ENCODE measurements around the gene WNK2. TPM values are rescaled to one million over a fixed set of nuclear protein-coding genes. Genes with fewer than 3 reads are reported as not detected.

WNK2 gene
- total and polyA plus RNA-seq, 2 of the 4 experiments (the other 2 are of a cell fraction), result not detected

DNA sequence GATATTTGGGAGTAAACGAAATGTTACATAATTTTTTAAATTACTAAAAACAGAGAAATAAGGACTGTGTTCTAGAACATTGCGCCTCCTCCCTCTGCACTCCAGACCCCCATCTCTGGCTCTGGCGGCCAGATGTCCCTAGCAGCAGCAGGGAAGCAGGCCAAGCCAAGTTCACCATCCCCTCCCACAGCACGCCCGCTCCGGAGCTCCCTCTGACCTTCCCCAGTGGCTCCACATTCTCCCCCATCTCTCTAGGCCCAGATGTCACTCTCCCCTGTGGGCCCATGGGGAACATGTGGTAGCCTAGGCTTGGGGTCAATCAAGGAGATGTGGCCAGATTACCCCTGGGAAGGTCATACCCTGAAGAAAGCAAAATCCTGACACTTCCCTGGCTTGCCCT lies 6.3 kb upstream of the WNK2 start:
- intact Hi-C loops (cut with micrococcal nuclease) (no loop called here), dilution Hi-C loops (cut with HindIII; ENCODE audit: low sequenced_read_pairs, unreplicated experiment) (no loop called here), in situ Hi-C loops (cut with MboI; ENCODE audit: low sequenced_read_pairs) (no loop called here)
- H3K56ac ChIP-seq (ENCODE audit: extremely low read depth, insufficient read depth, low read length), result no peak overlapping the region
- H4K91ac ChIP-seq (ENCODE audit: insufficient read depth, low read depth, low read length), result no peak overlapping the region
- no peaks in the 10 kb centered on the region for H3K9me3 ChIP-seq (ENCODE audit: control insufficient read depth, insufficient read depth, low read length)
- no peak overlapping the region for H2AFZ ChIP-seq (replicated peaks; ENCODE audit: low read length, poor library complexity)
- H3K23ac ChIP-seq (ENCODE audit: low read depth, low read length), result no peak overlapping the region
- TF ChIP-seq FOS (IDR thresholded peaks at IDR 0.05; ENCODE audit: low read depth, low read length) (no peak), POLR2A (IDR thresholded peaks at IDR 0.05; ENCODE audit: low read depth, low read length) (no peak), NFE2L2 (IDR thresholded peaks at IDR 0.05; ENCODE audit: low read depth, low read length) (no peak), MAFK (IDR thresholded peaks at IDR 0.05; ENCODE audit: low read depth, low read length) (no peak), SMC3 (IDR thresholded peaks at IDR 0.05; ENCODE audit: low read depth, low read length) (no peak), MXI1 (IDR thresholded peaks at IDR 0.05; ENCODE audit: borderline replicate concordance, low read depth, low read length) (no peak), MAZ (IDR thresholded peaks at IDR 0.05; ENCODE audit: borderline replicate concordance, low read depth, low read length) (no peak), CHD1 (IDR thresholded peaks at IDR 0.05; ENCODE audit: low read depth, low read length) (no peak), BHLHE40 (IDR thresholded peaks at IDR 0.05; ENCODE audit: low read depth, low read length) (no peak), RAD21 (IDR thresholded peaks at IDR 0.05; ENCODE audit: low read length) (no peak), RFX5 (IDR thresholded peaks at IDR 0.05; ENCODE audit: low read depth, low read length) (no peak), RCOR1 (IDR thresholded peaks at IDR 0.05; ENCODE audit: insufficient replicate concordance, low read length) (no peak)
- TF ChIP-seq, protein P1, sequence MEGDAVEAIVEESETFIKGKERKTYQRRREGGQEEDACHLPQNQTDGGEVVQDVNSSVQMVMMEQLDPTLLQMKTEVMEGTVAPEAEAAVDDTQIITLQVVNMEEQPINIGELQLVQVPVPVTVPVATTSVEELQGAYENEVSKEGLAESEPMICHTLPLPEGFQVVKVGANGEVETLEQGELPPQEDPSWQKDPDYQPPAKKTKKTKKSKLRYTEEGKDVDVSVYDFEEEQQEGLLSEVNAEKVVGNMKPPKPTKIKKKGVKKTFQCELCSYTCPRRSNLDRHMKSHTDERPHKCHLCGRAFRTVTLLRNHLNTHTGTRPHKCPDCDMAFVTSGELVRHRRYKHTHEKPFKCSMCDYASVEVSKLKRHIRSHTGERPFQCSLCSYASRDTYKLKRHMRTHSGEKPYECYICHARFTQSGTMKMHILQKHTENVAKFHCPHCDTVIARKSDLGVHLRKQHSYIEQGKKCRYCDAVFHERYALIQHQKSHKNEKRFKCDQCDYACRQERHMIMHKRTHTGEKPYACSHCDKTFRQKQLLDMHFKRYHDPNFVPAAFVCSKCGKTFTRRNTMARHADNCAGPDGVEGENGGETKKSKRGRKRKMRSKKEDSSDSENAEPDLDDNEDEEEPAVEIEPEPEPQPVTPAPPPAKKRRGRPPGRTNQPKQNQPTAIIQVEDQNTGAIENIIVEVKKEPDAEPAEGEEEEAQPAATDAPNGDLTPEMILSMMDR (conservative IDR thresholded peaks at IDR 0.05; ENCODE audit: low read depth, low read length), result no peak
- TF ChIP-seq, protein P2, sequence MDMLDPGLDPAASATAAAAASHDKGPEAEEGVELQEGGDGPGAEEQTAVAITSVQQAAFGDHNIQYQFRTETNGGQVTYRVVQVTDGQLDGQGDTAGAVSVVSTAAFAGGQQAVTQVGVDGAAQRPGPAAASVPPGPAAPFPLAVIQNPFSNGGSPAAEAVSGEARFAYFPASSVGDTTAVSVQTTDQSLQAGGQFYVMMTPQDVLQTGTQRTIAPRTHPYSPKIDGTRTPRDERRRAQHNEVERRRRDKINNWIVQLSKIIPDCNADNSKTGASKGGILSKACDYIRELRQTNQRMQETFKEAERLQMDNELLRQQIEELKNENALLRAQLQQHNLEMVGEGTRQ (IDR thresholded peaks at IDR 0.05; ENCODE audit: low read depth, low read length), result no peak
- TF ChIP-seq, protein P3, sequence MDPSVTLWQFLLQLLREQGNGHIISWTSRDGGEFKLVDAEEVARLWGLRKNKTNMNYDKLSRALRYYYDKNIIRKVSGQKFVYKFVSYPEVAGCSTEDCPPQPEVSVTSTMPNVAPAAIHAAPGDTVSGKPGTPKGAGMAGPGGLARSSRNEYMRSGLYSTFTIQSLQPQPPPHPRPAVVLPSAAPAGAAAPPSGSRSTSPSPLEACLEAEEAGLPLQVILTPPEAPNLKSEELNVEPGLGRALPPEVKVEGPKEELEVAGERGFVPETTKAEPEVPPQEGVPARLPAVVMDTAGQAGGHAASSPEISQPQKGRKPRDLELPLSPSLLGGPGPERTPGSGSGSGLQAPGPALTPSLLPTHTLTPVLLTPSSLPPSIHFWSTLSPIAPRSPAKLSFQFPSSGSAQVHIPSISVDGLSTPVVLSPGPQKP (IDR thresholded peaks at IDR 0.05; ENCODE audit: borderline replicate concordance, low read depth, low read length), result no peak
- H3K9me1 ChIP-seq (ENCODE audit: insufficient read depth, low read length), result no peaks in the 10 kb centered on the region
- no peak overlapping the region for H3K4ac ChIP-seq (ENCODE audit: low read depth, low read length)
- no peak overlapping the region for H4K5ac ChIP-seq (ENCODE audit: low read depth, low read length)
- DNase-seq (no peak), ATAC-seq (ENCODE audit: low read depth) (no peak)
- H3K4me2 ChIP-seq (ENCODE audit: low read depth, low read length), result no peak overlapping the region
- WGBS, 2 experiments (ENCODE audit: extremely low coverage in 2 of 2, insufficient read length in 1 of 2), result no CpG with 5 or more reads among the region's 6 CpGs
- ChIA-PET POLR2A (ENCODE audit: unreplicated experiment) (no interaction called here), CTCF (no interaction called here)
- H3K18ac ChIP-seq (ENCODE audit: low read depth, low read length), result no peak overlapping the region
- H2AK9ac ChIP-seq (replicated peaks; ENCODE audit: low read depth, low read length, poor library complexity), result no peak overlapping the region
- BruUV-seq (replicated peaks), result no TSS peak
- H3K36me3 ChIP-seq (ENCODE audit: control insufficient read depth, insufficient read depth, low read length), result no peaks in the 10 kb centered on the region
- peaks cover 50% of the 10 kb centered on the region for H3K27me3 ChIP-seq (ENCODE audit: control insufficient read depth, insufficient read depth, low read length)
- no peak overlapping the region for H2BK120ac ChIP-seq (ENCODE audit: low read depth, low read length)
- H3K4me3 ChIP-seq (ENCODE audit: insufficient read depth, low read depth, low read length), result no peak overlapping the region
- no peaks in the 10 kb centered on the region for H3K4me1 ChIP-seq (ENCODE audit: control insufficient read depth, insufficient read depth, low read length)
- H3K14ac ChIP-seq (replicated peaks; ENCODE audit: low read depth, low read length), result no peak overlapping the region
- no peak overlapping the region for H4K8ac ChIP-seq (ENCODE audit: low read depth in 2 of 2, low read length in 2 of 2)
- no peak overlapping the region for H2AK5ac ChIP-seq (ENCODE audit: low read depth, low read length)
- no peak overlapping the region for H3K9ac ChIP-seq (ENCODE audit: low read depth, low read length)
- H2BK5ac ChIP-seq (ENCODE audit: low read depth, low read length, poor library complexity, severe bottlenecking), result no peak overlapping the region
- no peaks in the 10 kb centered on the region for H4K20me1 ChIP-seq (ENCODE audit: insufficient read depth, low read length)
- H2BK15ac ChIP-seq (ENCODE audit: low read depth, low read length), result no peak overlapping the region
- no peak overlapping the region for H2BK20ac ChIP-seq (ENCODE audit: low read depth, low read length)
- H3K79me1 ChIP-seq (ENCODE audit: low read depth in 1 of 2, low read length in 2 of 2), result no peaks in the 10 kb centered on the region
- H3K27ac ChIP-seq (ENCODE audit: insufficient read depth, low read length), result no peak overlapping the region

Data from IMR-90 (cell line).